ENCODE results near the gene SAMD4A.
"Not testable (repeated sequence)": the region's sequence is repeated elsewhere in the genome, so short reads cannot be mapped to it uniquely, and the experiment has no call there.

Gene SAMD4A

GRCh38 chr14:54599966-54600716 is 33.2 kb downstream of the SAMD4A start:
- no peak for DNase-seq (ENCODE audit: low spot score)

GRCh38 chr14:54600717-54601109 is 33.8 kb downstream of the SAMD4A start:
- DNase-seq (ENCODE audit: low spot score) = no peak

GRCh38 chr14:54603362-54603761 is 36.4 kb downstream of the SAMD4A start:
- DNase-seq (ENCODE audit: low spot score) = no peak

GRCh38 chr14:54606178-54606577 is 39.2 kb downstream of the SAMD4A start:
- no peak for DNase-seq (ENCODE audit: low spot score)

- no peak for DNase-seq (ENCODE audit: low spot score)
These were observed 39.8 kb downstream of the SAMD4A start for GRCh38 chr14:54606631-54607133.

GRCh38 chr14:54609576-54609975 is 42.6 kb downstream of the SAMD4A start:
- no peak for DNase-seq (ENCODE audit: low spot score)

- DNase-seq (ENCODE audit: low spot score) = no peak
These were observed 43.4 kb downstream of the SAMD4A start for GRCh38 chr14:54610051-54610977.

GRCh38 chr14:54614296-54614695 is 47.4 kb downstream of the SAMD4A start:
- no peak for DNase-seq (ENCODE audit: low spot score)

- no peak for DNase-seq (ENCODE audit: low spot score)
These were observed 50.5 kb downstream of the SAMD4A start for GRCh38 chr14:54617467-54617866.

GRCh38 chr14:54621686-54622085 is 54.8 kb downstream of the SAMD4A start:
- no peak for DNase-seq (ENCODE audit: low spot score)

GRCh38 chr14:54622192-54622958 is 55.4 kb downstream of the SAMD4A start:
- no peak for DNase-seq (ENCODE audit: low spot score)

GRCh38 chr14:54623279-54624004 is 56.5 kb downstream of the SAMD4A start:
- DNase-seq (ENCODE audit: low spot score) = no peak

GRCh38 chr14:54624005-54624358 is 57.1 kb downstream of the SAMD4A start:
- DNase-seq (ENCODE audit: low spot score) = not testable (repeated sequence)

- no peak for DNase-seq (ENCODE audit: low spot score)
These were observed 58.2 kb downstream of the SAMD4A start for GRCh38 chr14:54625112-54625511.

- DNase-seq (ENCODE audit: low spot score) = no peak
These were observed 60.3 kb downstream of the SAMD4A start for GRCh38 chr14:54627219-54627539.

- no peak for DNase-seq (ENCODE audit: low spot score)
These were observed 60.8 kb downstream of the SAMD4A start for GRCh38 chr14:54627540-54628363.

- no peak for DNase-seq (ENCODE audit: low spot score)
These were observed 62.3 kb downstream of the SAMD4A start for GRCh38 chr14:54629183-54629582.

- DNase-seq (ENCODE audit: low spot score) = no peak
These were observed 62.9 kb downstream of the SAMD4A start for GRCh38 chr14:54629635-54630360.

GRCh38 chr14:54631016-54631415 is 64.1 kb downstream of the SAMD4A start:
- DNase-seq (ENCODE audit: low spot score) = no peak

- DNase-seq (ENCODE audit: low spot score) = no peak
These were observed 65.5 kb downstream of the SAMD4A start for GRCh38 chr14:54632452-54632851.

Measured in ecto neural progenitor cell (in vitro differentiated cells).